ENCODE data around the gene CRIP3.

DNA sequence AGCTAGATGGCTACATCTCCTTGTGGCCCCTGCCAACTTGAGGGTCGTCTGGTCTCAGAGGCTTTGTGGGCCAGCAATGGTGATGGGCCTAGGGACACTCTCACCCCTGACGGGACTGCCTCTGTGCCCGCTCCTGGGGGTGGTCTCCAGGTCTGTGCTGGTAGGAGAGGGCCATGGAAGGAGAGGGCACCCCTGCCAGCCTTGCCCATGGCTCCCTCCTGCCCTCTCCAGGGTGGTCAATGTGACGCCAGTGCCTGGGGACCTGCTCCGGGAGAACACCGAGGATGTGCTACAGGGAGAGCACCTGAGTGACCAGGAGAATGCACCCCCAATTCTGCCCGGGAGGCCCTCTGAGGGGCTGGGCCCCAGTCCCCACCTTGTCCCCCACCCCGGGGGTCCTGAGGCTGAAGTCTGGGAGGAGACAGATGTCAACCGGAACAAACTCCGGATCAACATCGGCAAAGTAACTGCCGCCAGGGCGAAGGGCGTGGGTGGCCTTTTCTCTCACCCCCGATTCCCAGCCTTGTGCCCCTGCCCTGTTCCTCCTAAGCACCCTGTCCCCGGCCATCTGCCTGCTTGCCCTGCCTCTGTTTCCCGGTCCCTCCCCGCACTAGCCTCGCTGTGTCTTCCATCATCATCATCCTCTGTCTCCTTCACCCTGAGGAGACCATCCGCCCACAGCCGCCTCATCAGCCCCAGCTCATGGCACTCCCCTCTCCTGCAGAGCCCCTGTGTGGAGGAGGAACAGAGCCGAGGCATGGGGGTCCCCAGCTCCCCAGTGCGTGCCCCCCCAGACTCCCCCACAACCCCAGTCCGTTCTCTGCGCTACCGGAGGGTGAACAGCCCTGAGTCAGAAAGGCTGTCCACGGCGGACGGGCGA, 49.6 kb downstream of the CRIP3 start:
- TF ChIP-seq ZNF274 (IDR thresholded peaks at IDR 0.05; ENCODE audit: low read length) (no peak), ZNF274 (tag by site-specific recombination; IDR thresholded peaks at IDR 0.05; ENCODE audit: borderline replicate concordance) (no peak)
- TF ChIP-seq, protein P1, sequence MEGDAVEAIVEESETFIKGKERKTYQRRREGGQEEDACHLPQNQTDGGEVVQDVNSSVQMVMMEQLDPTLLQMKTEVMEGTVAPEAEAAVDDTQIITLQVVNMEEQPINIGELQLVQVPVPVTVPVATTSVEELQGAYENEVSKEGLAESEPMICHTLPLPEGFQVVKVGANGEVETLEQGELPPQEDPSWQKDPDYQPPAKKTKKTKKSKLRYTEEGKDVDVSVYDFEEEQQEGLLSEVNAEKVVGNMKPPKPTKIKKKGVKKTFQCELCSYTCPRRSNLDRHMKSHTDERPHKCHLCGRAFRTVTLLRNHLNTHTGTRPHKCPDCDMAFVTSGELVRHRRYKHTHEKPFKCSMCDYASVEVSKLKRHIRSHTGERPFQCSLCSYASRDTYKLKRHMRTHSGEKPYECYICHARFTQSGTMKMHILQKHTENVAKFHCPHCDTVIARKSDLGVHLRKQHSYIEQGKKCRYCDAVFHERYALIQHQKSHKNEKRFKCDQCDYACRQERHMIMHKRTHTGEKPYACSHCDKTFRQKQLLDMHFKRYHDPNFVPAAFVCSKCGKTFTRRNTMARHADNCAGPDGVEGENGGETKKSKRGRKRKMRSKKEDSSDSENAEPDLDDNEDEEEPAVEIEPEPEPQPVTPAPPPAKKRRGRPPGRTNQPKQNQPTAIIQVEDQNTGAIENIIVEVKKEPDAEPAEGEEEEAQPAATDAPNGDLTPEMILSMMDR (tag by site-specific recombination; IDR thresholded peaks at IDR 0.05): no peak
